ENCODE data around the gene SUSD6.

DNA sequence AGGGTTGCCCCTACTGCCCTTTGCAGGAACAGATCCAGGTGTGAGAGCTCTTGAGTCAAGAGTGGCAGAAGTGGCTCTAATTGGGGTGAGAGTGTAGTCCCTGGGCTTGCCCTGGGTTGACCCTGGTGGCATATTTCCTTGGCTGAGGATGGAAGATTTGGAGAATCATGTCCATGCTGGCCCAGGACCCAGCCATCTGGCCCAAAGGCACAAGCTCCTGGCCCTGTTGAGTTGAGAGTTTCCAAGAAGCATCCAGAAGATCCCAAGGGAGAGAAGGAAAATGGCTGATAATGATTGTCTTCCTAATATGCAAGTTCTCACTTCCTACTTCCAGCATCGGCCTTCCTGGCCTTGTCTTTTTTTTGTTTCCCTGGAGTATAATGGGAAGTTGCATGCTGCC, 100.1 kb downstream of the SUSD6 start:
- TF ChIP-seq CTCF (IDR thresholded peaks at IDR 0.05) (no peak), EZH2 (IDR thresholded peaks at IDR 0.05; ENCODE audit: borderline replicate concordance, insufficient read depth, low read depth, low read length, poor library complexity, severe bottlenecking) (no peak)

Measured in B cell (primary cell).